ENCODE data around the gene SEZ6L.

- TF ChIP-seq HDAC2 (IDR thresholded peaks at IDR 0.05) = no peak
- no peak for TF ChIP-seq CTCF (IDR thresholded peaks at IDR 0.05)
- no peak for TF ChIP-seq MYC (IDR thresholded peaks at IDR 0.05; ENCODE audit: borderline replicate concordance, low read length)
- no peak for TF ChIP-seq REST (IDR thresholded peaks at IDR 0.05)
- no peak for TF ChIP-seq POLR2A (IDR thresholded peaks at IDR 0.05; ENCODE audit: low read length)
- no peak for TF ChIP-seq EP300 (IDR thresholded peaks at IDR 0.05)
Observed at GRCh38 chr22:26327306-26327705, 158.0 kb downstream of the SEZ6L start.

All from A549 (cell line).